HCT116 (cell line): Measurements from ENCODE around the gene USP47. TPM values are rescaled to one million over a fixed set of nuclear protein-coding genes. Genes with fewer than 3 reads are reported as not detected.

ENCODE experiments used
- ATAC-seq: fragments of 200-7000 bp; cut with Tn5 transposase; 2 replicates; pipeline ENCODE4 v1.9.1; 2020; ENCODE audit warnings: mild to moderate bottlenecking, moderate library complexity
- BruUV-seq: library from RNA; stranded (reverse); fragments of 400-500 nt; replicated peaks from 2 replicates; lab custom pipeline; 2021; lab: Mats Ljungman, UMichigan
- CTCF ChIA-PET: fragments of 300-600 bp; sonication (Branson Sonifier 250); formaldehyde crosslinking; loops from one replicate; lab custom pipeline; 2021; ENCODE audit warnings: antibody characterized with exemption; lab: Charles Lee
- POLR2A ChIA-PET: fragments of 300-600, 350-600 bp; sonication (Branson Sonifier 250); formaldehyde crosslinking; loops from one replicate; lab custom pipeline; 2021; ENCODE audit warnings: antibody characterized with exemption; lab: Charles Lee
- RAD21 ChIA-PET, 2 experiments: fragments of 300-600 bp; sonication (Branson Sonifier 250); formaldehyde crosslinking; loops; one replicate each; lab custom pipeline; 2023; ENCODE audit warnings: low total read pairs in 2 of 2; ENCODE audit not compliant: uncharacterized antibody in 2 of 2, unreplicated experiment in 2 of 2, low non-redundant PET in 1 of 2; lab: Charles Lee
- DNase-seq: peaks from one replicate; pipeline ENCODE4 v3.0.0-alpha.2; 2010; ENCODE audit warnings: low read depth, low spot score
- H2AFZ ChIP-seq: fragments of 200-600 bp; shearing (Covaris generic), sonication (generic); 2 replicates; pipeline ENCODE4 v1.6.1; 2017; ENCODE audit warnings: low read depth, mixed run types, mixed read lengths, antibody characterized with exemption, low read length; ENCODE audit not compliant: poor library complexity, severe bottlenecking
- H3K27ac ChIP-seq: 2 replicates; pipeline ENCODE4 v1.5.1; 2012; ENCODE audit warnings: low read depth, low read length
- H3K27me3 ChIP-seq: fragments of 200-600 bp; sonication (generic); 2 replicates; pipeline ENCODE4 v1.6.1; 2016; ENCODE audit warnings: mixed run types, low read length, mixed read lengths; ENCODE audit not compliant: insufficient read depth
- H3K36me3 ChIP-seq, 2 experiments: fragments of 200-500 bp in 1 of 2; fragments of 200-600 bp in 1 of 2; sonication (Bioruptor generic) in 1 of 2; sonication (generic) in 1 of 2; 2 replicates each; pipeline versions ENCODE4 v1.5.1 to v1.6.1; 2014 to 2016; ENCODE audit warnings: low read length in 2 of 2, inconsistent platforms in 1 of 2, mixed read lengths in 1 of 2, mixed run types in 1 of 2; ENCODE audit not compliant: insufficient read depth in 2 of 2, control insufficient read depth in 1 of 2
- H3K4me1 ChIP-seq, 2 experiments: fragments of 200-600 bp in 1 of 2; sonication (generic) in 1 of 2; 2 replicates each; pipeline versions ENCODE4 v1.5.1 to v1.6.1; 2012 to 2017; ENCODE audit warnings: low read length in 2 of 2, inconsistent platforms in 1 of 2, mild to moderate bottlenecking in 1 of 2, mixed read lengths in 1 of 2, mixed run types in 1 of 2, moderate library complexity in 1 of 2; ENCODE audit not compliant: insufficient read depth in 2 of 2, control insufficient read depth in 1 of 2
- H3K4me2 ChIP-seq: fragments of 200-600 bp; sonication (generic); 2 replicates; pipeline ENCODE4 v1.6.1; 2017; ENCODE audit warnings: mixed run types, low read length, mixed read lengths
- H3K4me3 ChIP-seq, 2 experiments: fragments of 200-600 bp in 1 of 2; sonication (generic) in 1 of 2; replicated peaks in 1 of 2; 2 replicates each; pipeline ENCODE4 v1.5.1; 2011 to 2016; ENCODE audit warnings: low read length in 2 of 2, control low read depth in 1 of 2, low read depth in 1 of 2, mild to moderate bottlenecking in 1 of 2, mixed read lengths in 1 of 2, mixed run types in 1 of 2
- H3K79me2 ChIP-seq: fragments of 200-600 bp; sonication (generic); 2 replicates; pipeline ENCODE4 v1.6.1; 2017; ENCODE audit warnings: mild to moderate bottlenecking, mixed run types, low read length, moderate library complexity, mixed read lengths; ENCODE audit not compliant: insufficient read depth
- H3K9ac ChIP-seq: fragments of 200-600 bp; sonication (generic); 2 replicates; pipeline ENCODE4 v1.6.1; 2016; ENCODE audit warnings: low read length, mixed read lengths
- H3K9me2 ChIP-seq: fragments of 200-600 bp; sonication (generic), shearing (Covaris generic); 2 replicates; pipeline ENCODE4 v1.6.1; 2017; ENCODE audit warnings: mixed run types, mild to moderate bottlenecking, moderate library complexity; ENCODE audit not compliant: insufficient read depth
- H3K9me3 ChIP-seq, 2 experiments: fragments of 200-500 bp in 1 of 2; fragments of 200-600 bp in 1 of 2; sonication (Bioruptor generic) in 1 of 2; sonication (generic) in 1 of 2; 2 replicates each; pipeline ENCODE4 v1.6.1; 2014 to 2017; ENCODE audit warnings: low read length in 2 of 2, mixed read lengths in 2 of 2, inconsistent platforms in 1 of 2, low read depth in 1 of 2, mild to moderate bottlenecking in 1 of 2, mixed run types in 1 of 2, moderate library complexity in 1 of 2; ENCODE audit not compliant: control insufficient read depth in 1 of 2, insufficient read depth in 1 of 2
- H4K20me1 ChIP-seq: fragments of 200-600 bp; sonication (generic), shearing (Covaris generic); 2 replicates; pipeline ENCODE4 v1.6.1; 2017; ENCODE audit warnings: mixed run types, mild to moderate bottlenecking, moderate library complexity; ENCODE audit not compliant: insufficient read depth
- EGR1 ChIP-seq: IDR thresholded peaks from 2 replicates; pipeline ENCODE4 v1.6.1; 2012; ENCODE audit warnings: low read depth
- EZH2 ChIP-seq: fragments of 200-600 bp; sonication (generic); IDR thresholded peaks from 2 replicates; pipeline ENCODE4 v1.6.1; 2017; ENCODE audit warnings: antibody characterized with exemption, mixed run types
- EZH2phosphoT487 ChIP-seq: fragments of 200-600 bp; IDR thresholded peaks from 2 replicates; pipeline ENCODE4 v1.6.1; 2018; ENCODE audit warnings: antibody characterized with exemption, borderline replicate concordance
- JUND ChIP-seq: IDR thresholded peaks from 2 replicates; pipeline ENCODE4 v1.6.1; 2012
- POLR2A ChIP-seq: IDR thresholded peaks from 2 replicates; pipeline ENCODE4 v1.7.0; 2011; ENCODE audit warnings: borderline replicate concordance; ENCODE audit not compliant: insufficient read depth, insufficient read length; ENCODE audit errors: extremely low read depth
- RAD21 ChIP-seq: IDR thresholded peaks from 2 replicates; pipeline ENCODE4 v1.6.1; 2012; ENCODE audit warnings: low read depth, mild to moderate bottlenecking
- SP1 ChIP-seq: IDR thresholded peaks from 2 replicates; pipeline ENCODE4 v1.6.1; 2012; ENCODE audit warnings: low read depth
- YY1 ChIP-seq: IDR thresholded peaks from 2 replicates; pipeline ENCODE4 v1.6.1; 2011; ENCODE audit warnings: low read length, low read depth, moderate library complexity, mild to moderate bottlenecking; ENCODE audit not compliant: insufficient replicate concordance; ENCODE audit errors: extremely low read depth
- ZFX ChIP-seq: fragments of 450-650 bp; IDR thresholded peaks from 2 replicates; pipeline ENCODE4 v1.6.1; 2017
- intact Hi-C: fragments of 100-400 bp; cut with micrococcal nuclease; formaldehyde crosslinking; loops from 2 replicates; pipeline ENCODE4 v1.10.0; 2022
- total RNA-seq: library from RNA; stranded (reverse); gene quantifications from one replicate; pipeline ENCODE4 v1.2.1, GENCODE V29; 2021; ENCODE audit not compliant: unreplicated experiment
- TF ChIP-seq, protein P1 (sequence below), 3 experiments: fragments of 200-600 bp in 1 of 3; sonication (generic) in 1 of 3; IDR thresholded peaks in 2 of 3; conservative IDR thresholded peaks in 1 of 3; 2 replicates each; pipeline ENCODE4 v1.5.1; 2012 to 2017; ENCODE audit warnings: low read depth in 2 of 3, low read length in 2 of 3, antibody characterized with exemption in 1 of 3, borderline replicate concordance in 1 of 3, control low read depth in 1 of 3, mild to moderate bottlenecking in 1 of 3, mixed read lengths in 1 of 3, mixed run types in 1 of 3, moderate library complexity in 1 of 3; ENCODE audit not compliant: insufficient read depth in 1 of 3

The USP47 gene
- total RNA-seq, 1 experiment from 2014 or later = 18.9 TPM

DNA sequence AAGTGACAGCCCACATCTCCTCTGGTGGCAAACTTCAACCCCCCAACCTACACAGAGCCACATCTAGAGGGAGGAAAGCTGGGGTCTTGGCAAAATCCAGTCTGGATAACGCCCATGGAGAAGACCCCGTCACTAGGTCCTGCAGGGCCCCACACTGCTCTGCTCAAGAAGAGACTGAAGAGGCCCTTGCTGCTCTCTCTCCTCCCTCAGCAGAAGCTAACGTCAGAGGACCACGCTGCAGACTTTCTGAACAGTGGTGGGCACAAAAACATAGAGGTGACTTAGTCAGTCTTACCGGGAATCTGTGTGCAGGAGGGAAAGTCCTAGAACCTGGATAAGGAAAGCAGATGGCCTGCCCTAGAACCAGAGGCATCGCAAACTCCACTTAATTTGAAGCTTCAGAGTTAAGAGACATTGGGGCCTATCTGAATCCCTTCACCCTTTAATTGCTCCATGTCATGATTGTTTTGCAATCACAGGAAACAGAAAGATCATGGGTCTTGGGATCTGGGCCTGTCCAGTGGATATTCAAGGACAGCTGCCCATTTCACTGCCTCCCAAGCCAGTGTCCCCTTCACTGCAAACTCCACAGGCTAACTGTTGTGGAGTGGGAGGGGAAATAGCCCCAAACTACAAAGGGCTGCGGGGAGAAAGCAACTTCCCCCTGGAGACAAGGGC lies 164.9 kb downstream of the USP47 start:
- Histone ChIP-seq H3K4me2 (no peak overlapping the region), H3K27ac (no peak overlapping the region), H3K9me2 (no peaks in the 10 kb centered on the region), H4K20me1 (no peaks in the 10 kb centered on the region), H3K9ac (no peak overlapping the region), H3K4me3 (no peak overlapping the region), H3K9me3 (no peaks in the 10 kb centered on the region), H3K27me3 (no peaks in the 10 kb centered on the region), H3K4me1 (no peaks in the 10 kb centered on the region), H2AFZ (no peak overlapping the region), H3K36me3 (no peaks in the 10 kb centered on the region), H3K79me2 (no peaks in the 10 kb centered on the region)
- ChIA-PET CTCF (no interaction called here), RAD21 (no interaction called here), POLR2A (no interaction called here)
- TF ChIP-seq JUND = no peak
- no peak for TF ChIP-seq SP1
- TF ChIP-seq, protein P1, sequence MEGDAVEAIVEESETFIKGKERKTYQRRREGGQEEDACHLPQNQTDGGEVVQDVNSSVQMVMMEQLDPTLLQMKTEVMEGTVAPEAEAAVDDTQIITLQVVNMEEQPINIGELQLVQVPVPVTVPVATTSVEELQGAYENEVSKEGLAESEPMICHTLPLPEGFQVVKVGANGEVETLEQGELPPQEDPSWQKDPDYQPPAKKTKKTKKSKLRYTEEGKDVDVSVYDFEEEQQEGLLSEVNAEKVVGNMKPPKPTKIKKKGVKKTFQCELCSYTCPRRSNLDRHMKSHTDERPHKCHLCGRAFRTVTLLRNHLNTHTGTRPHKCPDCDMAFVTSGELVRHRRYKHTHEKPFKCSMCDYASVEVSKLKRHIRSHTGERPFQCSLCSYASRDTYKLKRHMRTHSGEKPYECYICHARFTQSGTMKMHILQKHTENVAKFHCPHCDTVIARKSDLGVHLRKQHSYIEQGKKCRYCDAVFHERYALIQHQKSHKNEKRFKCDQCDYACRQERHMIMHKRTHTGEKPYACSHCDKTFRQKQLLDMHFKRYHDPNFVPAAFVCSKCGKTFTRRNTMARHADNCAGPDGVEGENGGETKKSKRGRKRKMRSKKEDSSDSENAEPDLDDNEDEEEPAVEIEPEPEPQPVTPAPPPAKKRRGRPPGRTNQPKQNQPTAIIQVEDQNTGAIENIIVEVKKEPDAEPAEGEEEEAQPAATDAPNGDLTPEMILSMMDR (IDR thresholded peaks at IDR 0.05 in 2 of 3, conservative IDR thresholded peaks at IDR 0.05 in 1 of 3; ENCODE audit: borderline replicate concordance in 1 of 3, insufficient read depth in 1 of 3, low read depth in 2 of 3, low read length in 2 of 3) = no peak
- TF ChIP-seq YY1 = no peak
- no peak for TF ChIP-seq EZH2phosphoT487
- no peak for TF ChIP-seq RAD21
- TF ChIP-seq POLR2A = no peak
- TF ChIP-seq EZH2 = no peak
- TF ChIP-seq ZFX = no peak
- TF ChIP-seq EGR1 = no peak
- no TSS peak for BruUV-seq
- intact Hi-C loops = no loop called here
- DNase-seq (no peak), ATAC-seq (no peak)
